ENCODE results near the gene PRPSAP1.

PRPSAP1 gene

GRCh38 chr17:76264755-76265623 is 88.7 kb downstream of the PRPSAP1 start, which contains the start of gene UBALD2:
UBALD2 (plus strand) TSS chr17:76265348; CDS start chr17:76265506, 158 bp downstream.
- peak; percentile 99 for DNase-seq

- no peak for DNase-seq
Observed at GRCh38 chr17:76264425-76264754, 89.3 kb downstream of the PRPSAP1 start.

GRCh38 chr17:76263896-76264295 is 89.8 kb downstream of the PRPSAP1 start:
- no peak for DNase-seq

- DNase-seq = no peak
Observed at GRCh38 chr17:76262732-76263344, 90.9 kb downstream of the PRPSAP1 start.

- DNase-seq = no peak
Observed at GRCh38 chr17:76261421-76262215, 92.1 kb downstream of the PRPSAP1 start.

GRCh38 chr17:76260669-76261068 is 93.0 kb downstream of the PRPSAP1 start:
- no peak for DNase-seq

GRCh38 chr17:76260220-76260619 is 93.5 kb downstream of the PRPSAP1 start:
- no peak for DNase-seq
